GM12872 (cell line): ENCODE measurements around the gene TMTC1.

Experiments
- TF ChIP-seq, protein P1 (sequence below): IDR thresholded peaks from 3 replicates; pipeline ENCODE4 v1.5.1; 2011; ENCODE audit warnings: low read depth, mild to moderate bottlenecking, low read length, moderate library complexity; ENCODE audit not compliant: insufficient read depth

The TMTC1 gene

DNA sequence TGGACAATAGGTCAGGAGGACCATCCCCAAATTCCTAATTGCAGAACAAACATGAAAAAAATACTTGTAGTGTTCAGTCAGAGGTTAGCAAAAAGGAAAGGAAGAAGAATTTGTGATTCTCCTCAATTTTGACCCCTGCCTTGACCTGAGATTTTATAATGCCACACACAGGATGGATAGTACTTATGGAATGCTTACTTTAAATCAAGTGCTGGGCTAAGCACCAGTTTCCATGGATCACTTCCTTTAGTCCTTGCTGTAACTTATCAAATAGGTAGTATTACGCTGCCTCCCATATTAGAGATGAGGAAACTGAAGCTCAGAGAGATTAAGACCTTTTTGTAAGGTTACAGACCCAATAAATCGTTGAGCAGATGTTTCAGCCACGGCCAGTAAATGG is 205.0 kb downstream of the TMTC1 start:
- TF ChIP-seq, protein P1, sequence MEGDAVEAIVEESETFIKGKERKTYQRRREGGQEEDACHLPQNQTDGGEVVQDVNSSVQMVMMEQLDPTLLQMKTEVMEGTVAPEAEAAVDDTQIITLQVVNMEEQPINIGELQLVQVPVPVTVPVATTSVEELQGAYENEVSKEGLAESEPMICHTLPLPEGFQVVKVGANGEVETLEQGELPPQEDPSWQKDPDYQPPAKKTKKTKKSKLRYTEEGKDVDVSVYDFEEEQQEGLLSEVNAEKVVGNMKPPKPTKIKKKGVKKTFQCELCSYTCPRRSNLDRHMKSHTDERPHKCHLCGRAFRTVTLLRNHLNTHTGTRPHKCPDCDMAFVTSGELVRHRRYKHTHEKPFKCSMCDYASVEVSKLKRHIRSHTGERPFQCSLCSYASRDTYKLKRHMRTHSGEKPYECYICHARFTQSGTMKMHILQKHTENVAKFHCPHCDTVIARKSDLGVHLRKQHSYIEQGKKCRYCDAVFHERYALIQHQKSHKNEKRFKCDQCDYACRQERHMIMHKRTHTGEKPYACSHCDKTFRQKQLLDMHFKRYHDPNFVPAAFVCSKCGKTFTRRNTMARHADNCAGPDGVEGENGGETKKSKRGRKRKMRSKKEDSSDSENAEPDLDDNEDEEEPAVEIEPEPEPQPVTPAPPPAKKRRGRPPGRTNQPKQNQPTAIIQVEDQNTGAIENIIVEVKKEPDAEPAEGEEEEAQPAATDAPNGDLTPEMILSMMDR = no peak

GRCh38 chr12:29578070-29578469 is 205.7 kb downstream of the TMTC1 start:
- TF ChIP-seq, protein P1 = no peak

DNA sequence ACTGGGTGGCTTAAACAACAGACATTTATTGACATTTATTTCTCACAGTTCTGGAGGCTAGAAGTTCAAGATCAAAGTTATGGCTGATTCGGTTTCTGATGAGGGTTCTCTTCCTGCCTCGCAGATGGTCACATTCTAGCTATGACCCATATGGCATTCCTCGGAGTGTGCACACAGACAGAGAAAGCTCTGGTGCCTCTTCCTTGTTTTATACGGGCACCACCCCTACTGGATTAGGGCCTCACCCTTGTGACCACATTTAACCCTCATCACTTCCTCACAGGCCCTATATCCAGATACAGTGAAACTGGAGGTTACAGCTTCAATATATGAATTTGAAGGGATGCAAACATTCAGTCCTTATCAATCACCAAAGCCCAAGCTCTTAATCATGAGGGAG is 209.2 kb downstream of the TMTC1 start:
- TF ChIP-seq, protein P1 = no peak

DNA sequence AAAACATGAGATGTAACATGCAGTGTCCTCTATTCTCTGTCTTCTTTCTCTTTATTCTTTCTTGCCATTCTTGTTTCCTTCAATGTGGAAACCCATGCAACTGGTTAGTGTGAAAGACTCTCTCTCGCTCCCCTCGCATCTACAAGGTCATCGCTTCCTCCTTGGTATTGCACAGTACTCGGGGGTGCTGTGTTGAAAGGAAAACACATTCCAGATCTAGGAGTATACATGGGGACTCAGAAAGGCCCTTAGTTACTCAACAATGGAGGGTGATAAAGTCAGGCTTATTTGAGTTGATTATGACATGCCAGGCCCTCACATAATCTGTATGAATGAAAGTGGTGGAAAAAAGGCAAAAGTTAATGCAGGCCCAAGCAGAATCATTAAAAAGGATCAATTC is 210.8 kb downstream of the TMTC1 start:
- TF ChIP-seq, protein P1 = no peak

DNA sequence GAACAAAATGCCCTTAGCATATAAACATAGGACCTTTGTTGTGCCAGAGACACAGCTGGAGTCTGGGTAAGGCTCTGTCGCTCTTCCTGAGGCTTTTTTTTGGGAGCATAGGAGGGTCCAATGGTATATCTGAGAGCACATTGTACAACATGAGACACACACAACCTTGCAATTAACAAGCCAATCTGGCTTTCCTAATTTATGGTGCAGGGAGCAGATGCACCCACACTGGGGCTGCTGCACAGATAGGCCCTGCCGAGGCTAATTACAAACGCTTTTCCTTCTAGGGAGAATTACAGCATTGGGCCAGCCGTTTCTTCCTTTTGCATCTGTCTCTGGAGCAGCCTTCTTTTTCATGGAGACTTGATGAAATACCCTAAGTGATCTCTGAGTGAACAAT is 211.3 kb downstream of the TMTC1 start:
- TF ChIP-seq, protein P1 = no peak

GRCh38 chr12:29569132-29569757 is 214.5 kb downstream of the TMTC1 start:
- TF ChIP-seq, protein P1 = no peak

- TF ChIP-seq, protein P1 = no peak
These were observed 217.3 kb downstream of the TMTC1 start for GRCh38 chr12:29566441-29566840.
